K562 (cell line): ENCODE results near the gene TIMM10. TPM values are rescaled to one million over a fixed set of nuclear protein-coding genes. Genes with fewer than 3 reads are reported as not detected.

ENCODE experiments used
- ATAC-seq: fragments of 200-7000 bp; cut with Tn5 transposase; 3 replicates; pipeline ENCODE4 v1.9.1; 2020; ENCODE audit warnings: moderate library complexity
- Bru-seq: library from RNA; stranded (reverse); fragments of 400-500 nt; gene quantifications from one replicate; lab custom pipeline; 2021; lab: Mats Ljungman, UMichigan
- BruChase-seq, 2 experiments: library from RNA; stranded (reverse); fragments of 400-500 nt; gene quantifications; one replicate each; lab custom pipeline; 2021; lab: Mats Ljungman, UMichigan
- BruUV-seq: library from RNA; stranded (reverse); fragments of 400-500 nt; replicated peaks from 2 replicates; lab custom pipeline; 2021; lab: Mats Ljungman, UMichigan
- CTCF ChIA-PET: fragments of 300-600 bp; formaldehyde crosslinking; extraction: SDS; loops from one replicate; lab custom pipeline; 2021; ENCODE audit warnings: low intra/inter-chr PET ratio; lab: Yijun Ruan, JAX
- POLR2A ChIA-PET: fragments of 300-600, 350-650 bp; sonication (Branson Sonifier 250); formaldehyde crosslinking; extraction: SDS; loops from one replicate; lab custom pipeline; 2021; ENCODE audit warnings: antibody characterized with exemption, inconsistent platforms; lab: Yijun Ruan, JAX
- DNase-seq, 4 experiments: peaks; one replicate each; pipeline versions ENCODE4 v3.0.0 to v3.0.0-alpha.2; 2011 to 2018; ENCODE audit warnings: low spot score in 3 of 4, mixed read lengths in 3 of 4; ENCODE audit errors: extremely low read depth in 1 of 4
- FAIRE-seq: peaks from 2 replicates; lab custom pipeline; 2011; peaks lifted over from hg19 to GRCh38; lab: Jason Lieb, UNC
- H2AFZ ChIP-seq: 2 replicates; pipeline ENCODE4 v1.6.0; 2011; ENCODE audit warnings: low read depth, low read length, control low read depth, inconsistent platforms
- H3K27ac ChIP-seq: fragments of 200-600 bp; 3 replicates; pipeline ENCODE4 v1.8.0; 2011; ENCODE audit warnings: low read depth, mild to moderate bottlenecking, control low read depth, inconsistent platforms, low read length, moderate library complexity, mixed read lengths; ENCODE audit errors: extremely low read depth
- H3K27me3 ChIP-seq, 2 experiments: fragments of 300-600 bp in 1 of 2; 2 replicates in 1 of 2; 3 replicates in 1 of 2; pipeline versions ENCODE4 v1.6.0 to v1.8.0; 2011; ENCODE audit warnings: inconsistent platforms in 2 of 2, low read length in 2 of 2, mild to moderate bottlenecking in 1 of 2, mixed read lengths in 1 of 2, moderate library complexity in 1 of 2; ENCODE audit not compliant: control insufficient read depth in 2 of 2, insufficient read depth in 2 of 2
- H3K36me3 ChIP-seq: fragments of 300-600 bp; 3 replicates; pipeline ENCODE4 v1.8.0; 2011; ENCODE audit warnings: mild to moderate bottlenecking, low read length, inconsistent platforms; ENCODE audit not compliant: control insufficient read depth, insufficient read depth
- H3K4me1 ChIP-seq, 2 experiments: fragments of 200-600 bp in 1 of 2; replicated peaks in 1 of 2; 2 replicates in 1 of 2; 3 replicates in 1 of 2; pipeline versions ENCODE4 v1.5.1 to v1.8.0; 2011; ENCODE audit warnings: inconsistent platforms in 2 of 2, low read length in 2 of 2, mild to moderate bottlenecking in 1 of 2, mixed read lengths in 1 of 2, moderate library complexity in 1 of 2; ENCODE audit not compliant: control insufficient read depth in 2 of 2, insufficient read depth in 2 of 2
- H3K4me2 ChIP-seq: 2 replicates; pipeline ENCODE4 v1.6.1; 2011; ENCODE audit warnings: low read length, control low read depth, inconsistent platforms, mixed read lengths; ENCODE audit not compliant: insufficient read depth
- H3K4me3 ChIP-seq: fragments of 200-600 bp; sonication (generic), shearing (Covaris generic); 2 replicates; pipeline ENCODE4 v1.5.1; 2016; ENCODE audit warnings: control low read depth, inconsistent platforms
- H3K79me2 ChIP-seq: fragments of 200-600 bp; 3 replicates; pipeline ENCODE4 v1.8.0; 2011; ENCODE audit warnings: low read length, inconsistent platforms; ENCODE audit not compliant: control insufficient read depth, insufficient read depth
- H3K9ac ChIP-seq, 2 experiments: 2 replicates each; pipeline versions ENCODE4 v1.6.0 to v1.6.1; 2011; ENCODE audit warnings: low read depth in 2 of 2, low read length in 2 of 2, control low read depth in 1 of 2, inconsistent platforms in 1 of 2, mild to moderate bottlenecking in 1 of 2, mixed read lengths in 1 of 2; ENCODE audit not compliant: insufficient read depth in 1 of 2
- H3K9me1 ChIP-seq: one replicate; pipeline ENCODE4 v1.6.0; 2011; ENCODE audit warnings: inconsistent platforms, mild to moderate bottlenecking, low read length, moderate library complexity; ENCODE audit not compliant: control insufficient read depth, insufficient read depth
- H3K9me3 ChIP-seq: replicated peaks from 2 replicates; pipeline ENCODE4 v1.5.1; 2011; ENCODE audit warnings: low read depth, low read length, inconsistent platforms; ENCODE audit not compliant: control insufficient read depth, insufficient read depth
- H4K20me1 ChIP-seq: replicated peaks from 2 replicates; pipeline ENCODE4 v1.6.1; 2011; ENCODE audit warnings: low read length, inconsistent platforms, mixed read lengths; ENCODE audit not compliant: control insufficient read depth, insufficient read depth
- KDM4B ChIP-seq, 2 experiments: fragments of 450-650 bp in 1 of 2; sonication (generic) in 1 of 2; IDR thresholded peaks; 2 replicates each; pipeline ENCODE4 v1.6.1; 2016 to 2017; ENCODE audit warnings: borderline replicate concordance in 2 of 2, antibody characterized with exemption in 1 of 2, low read depth in 1 of 2, mild to moderate bottlenecking in 1 of 2
- LEF1 ChIP-seq: fragments of 450-650 bp; IDR thresholded peaks from 2 replicates; pipeline ENCODE4 v1.6.1; 2016; ENCODE audit warnings: mild to moderate bottlenecking
- PRMT5 ChIP-seq: sonication (generic); formaldehyde crosslinking; IDR thresholded peaks from 2 replicates; pipeline ENCODE4 v1.5.0; 2020; ENCODE audit warnings: missing genetic modification reagents
- RB1 ChIP-seq: fragments of 450-650 bp; IDR thresholded peaks from 2 replicates; pipeline ENCODE4 v1.6.1; 2017; ENCODE audit warnings: low read depth, mild to moderate bottlenecking
- SREBF1 ChIP-seq: fragments of 150-350 bp; IDR thresholded peaks from 2 replicates; pipeline ENCODE4 v1.6.1; 2014; ENCODE audit warnings: antibody characterized with exemption, low read depth, low read length, borderline replicate concordance
- ZBTB2 ChIP-seq: fragments of 450-650 bp; IDR thresholded peaks from 2 replicates; pipeline ENCODE4 v1.6.1; 2016; ENCODE audit warnings: antibody characterized with exemption
- ZBTB9 ChIP-seq: fragments of 450-650 bp; formaldehyde crosslinking; IDR thresholded peaks from 2 replicates; pipeline ENCODE4 v1.4.0; 2020; ENCODE audit warnings: mild to moderate bottlenecking, moderate library complexity
- ZNF274 ChIP-seq: IDR thresholded peaks from 2 replicates; pipeline ENCODE4 v1.6.1; 2011; ENCODE audit warnings: low read depth, mild to moderate bottlenecking, low read length, moderate library complexity, borderline replicate concordance
- ZNF41 ChIP-seq: fragments of 250-450 bp; sonication (Bioruptor Pico); conservative IDR thresholded peaks from 2 replicates; pipeline ENCODE4 v1.4.0; 2020; ENCODE audit warnings: mild to moderate bottlenecking
- ZNF586 ChIP-seq: fragments of 450-650 bp; formaldehyde crosslinking; conservative IDR thresholded peaks from 2 replicates; pipeline ENCODE4 v1.4.0; 2020; ENCODE audit warnings: mild to moderate bottlenecking, moderate library complexity
- WGBS: fragments of 100-300 bp; shearing (Covaris generic); methylation state at CpG from one replicate; pipeline ENCODE4 v1.1.6; 2016; ENCODE audit warnings: low coverage, mixed read lengths; ENCODE audit not compliant: insufficient coverage; ENCODE audit errors: missing lambda C conversion rate; 5-methylcytosine and 5-hydroxymethylcytosine counted together
- in situ Hi-C: fragments of 300-500 bp; cut with MboI; formaldehyde crosslinking; loops from 4 replicates; pipeline ENCODE4 v1.15.0; 2018; ENCODE audit warnings: inconsistent platforms, mixed read lengths
- intact Hi-C: fragments of 100-400 bp; cut with micrococcal nuclease; formaldehyde crosslinking; loops from 2 replicates; pipeline ENCODE4 v1.14.2; 2022
- long read RNA-seq, 3 experiments: library from polyadenylated mRNA in 2 of 3; library from RNA in 1 of 3; unstranded in 2 of 3; stranded (forward) in 1 of 3; transcript quantifications; one replicate each; pipeline ENCODE4 v2.0.0, GENCODE V29; 2019 to 2022
- polyA minus RNA-seq, 3 experiments: library from RNA; depleted of rRNA, polyadenylated mRNA; stranded (reverse); fragments of >200 nt; gene quantifications; 2 replicates each; pipeline ENCODE4 v1.2.3, GENCODE V29; 2011
- polyA plus RNA-seq, 8 experiments: library from polyadenylated mRNA; depleted of rRNA in 4 of 8; stranded (reverse) in 5 of 8; unstranded in 3 of 8; fragments of >200 nt; fragmentation: Nextera tagmentation in 2 of 8; fragmentation: Illumina TruSeq in 1 of 8; extraction: Ambion mirVana in 2 of 8; extraction: Trizol in 1 of 8; gene quantifications; 2 replicates each; pipeline versions ENCODE4 v1.2.1 to v1.2.3, GENCODE V29; 2011 to 2014; ENCODE audit warnings: inconsistent platforms in 1 of 8, missing spikeins in 1 of 8
- total RNA-seq, 7 experiments: library from RNA; depleted of rRNA in 6 of 7; stranded (reverse); fragments of >200 nt in 6 of 7; fragmentation: Illumina TruSeq in 2 of 7; extraction: Trizol in 2 of 7; gene quantifications; 2 replicates each; pipeline versions ENCODE4 v1.2.1 to v1.2.3, GENCODE V29; 2011 to 2021; ENCODE audit warnings: low replicate concordance in 1 of 7

The TIMM10 gene
- 16.6 and 31.9 TPM in 2 replicates for total RNA-seq (2011; cell fraction: chromatin; rRNA removed; ENCODE audit: low replicate concordance)
- total RNA-seq (2011; cell fraction: nucleolus; rRNA removed), result 45.1 and 48.4 TPM in 2 replicates
- 37.1 and 40.2 TPM in 2 replicates for total RNA-seq (2011; cell fraction: nucleoplasm; rRNA removed)
- total RNA-seq (2014; rRNA removed) (172 and 189 TPM in 2 replicates), total RNA-seq (2014; rRNA removed; fragmentation: Illumina TruSeq; extraction: Trizol) (86.1 and 109 TPM in 2 replicates), total RNA-seq (2015; rRNA removed; fragmentation: Illumina TruSeq; extraction: Trizol) (119 and 130 TPM in 2 replicates), total RNA-seq (2021) (159 and 166 TPM in 2 replicates), polyA plus RNA-seq (2011; rRNA removed) (133 and 155 TPM in 2 replicates), polyA plus RNA-seq (2014; fragmentation: Illumina TruSeq; extraction: Trizol) (158 and 183 TPM in 2 replicates), polyA plus RNA-seq (2014; fragmentation: Nextera tagmentation; extraction: Ambion mirVana) (100 to 1,000 TPM; 493 to 553 TPM), polyA plus RNA-seq (2014; rRNA removed) (199 and 222 TPM in 2 replicates), polyA minus RNA-seq (2011; rRNA and poly(A)+ RNA removed) (67.5 and 72.6 TPM in 2 replicates), Bru-seq, nascent RNA (percentile 96 among the genes with signal in this experiment), BruChase-seq, experiment 1, labeled RNA remaining after a 2-hour chase (percentile 83 among the genes with signal in this experiment), BruChase-seq, experiment 2, labeled RNA remaining after a 6-hour chase (percentile 78 among the genes with signal in this experiment)
- 183 and 188 TPM in 2 replicates for polyA plus RNA-seq (2011; cell fraction: cytosol; rRNA removed)
- 68.3 and 76.8 TPM in 2 replicates for polyA plus RNA-seq (2011; cell fraction: nucleus; rRNA removed)
- 64.2 and 162 TPM in 2 replicates for polyA plus RNA-seq (2012)
- polyA minus RNA-seq (2011; cell fraction: cytosol; rRNA and poly(A)+ RNA removed), result 17.3 and 37.4 TPM in 2 replicates
- polyA minus RNA-seq (2011; cell fraction: nucleus; rRNA and poly(A)+ RNA removed), result 13.5 and 21.9 TPM in 2 replicates
- long read RNA-seq, experiment 1, transcript TIMM10-202 (3 exons, 530 nt), result minor isoform, 10 of 243 reads
- long read RNA-seq, experiment 1, transcript TIMM10-201 (3 exons, 680 nt), result major isoform, 180 of 243 reads
- long read RNA-seq, experiment 1, partial matches to known transcripts, result 4 of 243 reads
- long read RNA-seq, experiment 1, other reads (novel, unspliced or antisense), result 49 of 243 reads
- long read RNA-seq, experiment 2, transcript TIMM10-202 (3 exons, 530 nt), result minor isoform, 5 of 139 reads
- long read RNA-seq, experiment 2, transcript TIMM10-201 (3 exons, 680 nt), result major isoform, 122 of 139 reads
- long read RNA-seq, experiment 2, partial matches to known transcripts, result 8 of 139 reads
- long read RNA-seq, experiment 2, other reads (novel, unspliced or antisense), result 4 of 139 reads
- long read RNA-seq, experiment 3, transcript TIMM10-202 (3 exons, 530 nt), result minor isoform, 6 of 135 reads
- long read RNA-seq, experiment 3, transcript TIMM10-201 (3 exons, 680 nt), result major isoform, 127 of 135 reads
- long read RNA-seq, experiment 3, partial matches to known transcripts, result 1 of 135 reads
- long read RNA-seq, experiment 3, other reads (novel, unspliced or antisense), result 1 of 135 reads

DNA sequence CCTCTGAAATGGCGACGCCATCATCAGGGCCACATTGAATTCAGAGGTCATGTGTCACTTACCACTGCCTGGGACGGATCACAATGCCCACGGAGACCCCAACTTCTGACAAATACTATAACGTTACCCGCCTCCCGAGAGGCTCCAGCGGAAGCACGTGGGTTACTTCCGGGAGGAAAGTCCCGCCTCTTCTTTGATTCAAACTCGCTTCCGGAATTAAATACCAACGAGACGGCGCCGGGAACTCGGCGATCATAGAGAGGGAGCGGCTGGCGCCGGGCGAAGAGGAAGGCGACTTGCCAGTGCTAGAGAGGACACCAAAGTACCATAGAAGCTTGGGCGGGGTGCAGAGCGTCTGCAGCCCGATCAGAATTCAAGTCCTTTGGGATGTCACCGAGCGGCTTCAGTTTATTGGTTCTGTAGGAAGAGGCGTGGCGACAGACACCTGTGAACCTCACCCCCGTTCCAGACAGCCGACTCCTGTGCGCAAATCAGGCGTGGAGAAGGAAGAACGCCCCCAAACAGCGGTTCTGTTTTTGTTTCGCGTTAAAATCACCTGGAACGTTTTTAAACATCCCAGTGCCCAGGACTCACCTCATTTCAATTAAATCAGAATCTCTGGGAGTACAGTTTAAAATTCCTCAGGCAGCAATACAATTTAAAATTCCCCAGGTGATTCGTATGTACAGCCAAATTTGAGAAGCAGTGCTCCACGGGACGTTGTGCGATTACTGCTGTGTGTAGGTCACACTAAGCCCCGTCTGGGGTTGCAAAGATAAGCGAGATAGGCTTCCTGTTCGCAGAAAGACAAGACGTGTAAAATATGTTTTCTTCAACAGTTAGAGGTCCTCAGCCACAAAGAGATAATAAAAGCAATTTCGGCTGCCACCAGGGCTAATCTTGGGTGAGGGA lies at the start of gene TIMM10:
Gene TIMM10 (minus strand): TSS at position 159 of the 912 bp plus-strand sequence. CDS start 565 bp downstream, outside the sequence.
- Histone ChIP-seq H3K36me3 (peaks cover 36% of the 10 kb centered on the region), H2AFZ (peak within 1 kb of the TSS; percentile 89), H3K79me2 (peaks cover 35% of the 10 kb centered on the region), H3K4me1 (peaks cover 9 to 34% of the 10 kb centered on the region in 2 experiments; a peak in 4 of 5 replicates), H4K20me1 (no peaks in the 10 kb centered on the region), H3K4me3 (peak within 1 kb of the TSS; percentile 82), H3K27ac (peak within 1 kb of the TSS; percentile 90), H3K4me2 (peak within 1 kb of the TSS; percentile 97), H3K9me3 (no peaks in the 10 kb centered on the region), H3K27me3 (no peaks in the 10 kb centered on the region), H3K9me1 (no peaks in the 10 kb centered on the region), H3K9ac (peak within 1 kb of the TSS; percentile 91 to 93)
- in situ Hi-C loops (no loop called here), intact Hi-C loops (loop anchor here (1.0 to 2.0 kb wide), 3 partner anchors 31 to 110 kb away; partner anchors contain the start of gene UBE2L6)
- CTCF ChIA-PET, result interaction anchor here (0.8 to 1.6 kb wide), 3 partner anchors 38 to 114 kb away, joined by 3 to 4 read pairs (median 3); no protein-coding TSS in a partner anchor
- ATAC-seq, result peak; percentile 94
- POLR2A ChIA-PET, result interaction anchor here (0.6 to 1.1 kb wide), 5 partner anchors 11 to 1243 kb away, joined by 3 read pairs; no protein-coding TSS in a partner anchor
- peak; percentile 99 for FAIRE-seq
- TSS peak; percentile 91 for BruUV-seq
- peak; percentile 86 to 98 (median 87) for DNase-seq
- WGBS, result under 1% methylated on average over 48 of the region's 49 CpGs
- TF ChIP-seq LEF1, result peak; percentile 89
- TF ChIP-seq ZBTB9 (CRISPR knock-in tag), result no peak
- no peak for TF ChIP-seq ZNF274
- no peak for TF ChIP-seq ZNF41
- TF ChIP-seq ZBTB2, result no peak; the same call in 1 of the 2 replicates
- TF ChIP-seq KDM4B (IDR thresholded peaks at IDR 0.05; ENCODE audit: borderline replicate concordance in 2 of 2, low read depth in 1 of 2), result peak in 1 of 2 experiments; percentile 52; a peak in 2 of 4 replicates
- no peak for TF ChIP-seq ZNF586 (CRISPR knock-in tag)
- no peak for TF ChIP-seq SREBF1
- no peak for TF ChIP-seq PRMT5 (CRISPR knock-in tag)
- peak; percentile 67 for TF ChIP-seq RB1
